ENCODE results near the gene PLCB2.
A peak's percentile ranks its signal among the peaks of the same experiment; 100 is the strongest.

Gene PLCB2

GRCh38 chr15:40345225-40345866, 37.6 kb upstream of the PLCB2 start:
- in situ Hi-C loops (cut with MboI; ENCODE audit: low pct_unique_long_range_greater_than_20kb, low sequenced_read_pairs, unreplicated experiment) = no loop called here
- TF ChIP-seq, protein P1, sequence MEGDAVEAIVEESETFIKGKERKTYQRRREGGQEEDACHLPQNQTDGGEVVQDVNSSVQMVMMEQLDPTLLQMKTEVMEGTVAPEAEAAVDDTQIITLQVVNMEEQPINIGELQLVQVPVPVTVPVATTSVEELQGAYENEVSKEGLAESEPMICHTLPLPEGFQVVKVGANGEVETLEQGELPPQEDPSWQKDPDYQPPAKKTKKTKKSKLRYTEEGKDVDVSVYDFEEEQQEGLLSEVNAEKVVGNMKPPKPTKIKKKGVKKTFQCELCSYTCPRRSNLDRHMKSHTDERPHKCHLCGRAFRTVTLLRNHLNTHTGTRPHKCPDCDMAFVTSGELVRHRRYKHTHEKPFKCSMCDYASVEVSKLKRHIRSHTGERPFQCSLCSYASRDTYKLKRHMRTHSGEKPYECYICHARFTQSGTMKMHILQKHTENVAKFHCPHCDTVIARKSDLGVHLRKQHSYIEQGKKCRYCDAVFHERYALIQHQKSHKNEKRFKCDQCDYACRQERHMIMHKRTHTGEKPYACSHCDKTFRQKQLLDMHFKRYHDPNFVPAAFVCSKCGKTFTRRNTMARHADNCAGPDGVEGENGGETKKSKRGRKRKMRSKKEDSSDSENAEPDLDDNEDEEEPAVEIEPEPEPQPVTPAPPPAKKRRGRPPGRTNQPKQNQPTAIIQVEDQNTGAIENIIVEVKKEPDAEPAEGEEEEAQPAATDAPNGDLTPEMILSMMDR (IDR thresholded peaks at IDR 0.05; ENCODE audit: extremely low read depth, insufficient read depth, missing control alignments) = no peak
- no peak for DNase-seq (ENCODE audit: low spot score)

DNA sequence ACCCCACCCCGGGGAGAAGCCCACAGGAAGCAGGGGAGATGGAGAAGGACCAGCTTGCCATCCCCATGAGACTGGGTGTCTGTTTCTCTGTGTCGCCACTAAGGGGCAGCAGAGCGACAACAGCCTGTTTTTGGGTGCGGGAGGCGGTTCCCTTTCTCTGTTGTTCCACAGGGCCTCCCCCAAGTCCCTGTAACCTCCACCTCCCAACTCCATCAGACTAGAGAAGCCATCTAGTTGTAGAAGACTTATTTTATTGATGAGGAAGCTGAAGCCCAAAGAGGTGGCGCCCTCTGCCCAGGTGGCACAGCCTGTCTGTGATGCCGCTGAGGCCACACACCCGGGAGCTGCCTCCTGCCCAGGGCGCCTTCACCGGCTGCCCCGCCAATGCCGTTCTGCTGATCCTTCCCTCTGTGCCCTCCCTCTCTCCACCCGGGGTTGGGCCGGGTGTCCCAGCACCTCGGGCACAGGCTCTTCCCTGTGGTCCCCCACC, 36.9 kb upstream of the PLCB2 start:
- TF ChIP-seq, protein P1 (IDR thresholded peaks at IDR 0.05; ENCODE audit: extremely low read depth, insufficient read depth, missing control alignments) = peak; percentile 87
- in situ Hi-C loops (cut with MboI; ENCODE audit: low pct_unique_long_range_greater_than_20kb, low sequenced_read_pairs, unreplicated experiment) = no loop called here
- DNase-seq (ENCODE audit: low spot score) = peak; percentile 87

DNA sequence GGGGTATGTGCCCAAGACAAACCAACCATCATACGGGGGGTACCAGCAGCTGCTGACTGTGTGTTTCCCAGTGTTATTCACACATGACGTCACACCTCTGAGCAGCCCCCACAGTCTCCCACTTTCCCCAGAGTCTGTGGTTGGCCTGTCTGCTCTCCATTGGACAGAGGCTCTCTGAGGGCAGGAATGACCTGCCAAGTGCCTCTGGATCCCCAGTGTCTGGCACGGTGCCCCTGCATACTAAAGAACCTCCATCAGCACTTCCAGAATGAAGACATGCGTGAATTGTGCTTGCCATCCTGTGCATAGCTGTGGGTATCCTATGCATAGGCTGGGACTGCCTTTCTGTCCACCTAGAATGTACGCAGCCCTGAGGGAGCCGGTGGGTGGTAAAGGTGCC, 36.5 kb upstream of the PLCB2 start:
- in situ Hi-C loops (cut with MboI; ENCODE audit: low pct_unique_long_range_greater_than_20kb, low sequenced_read_pairs, unreplicated experiment) = no loop called here
- TF ChIP-seq, protein P1 (IDR thresholded peaks at IDR 0.05; ENCODE audit: extremely low read depth, insufficient read depth, missing control alignments) = no peak

DNA sequence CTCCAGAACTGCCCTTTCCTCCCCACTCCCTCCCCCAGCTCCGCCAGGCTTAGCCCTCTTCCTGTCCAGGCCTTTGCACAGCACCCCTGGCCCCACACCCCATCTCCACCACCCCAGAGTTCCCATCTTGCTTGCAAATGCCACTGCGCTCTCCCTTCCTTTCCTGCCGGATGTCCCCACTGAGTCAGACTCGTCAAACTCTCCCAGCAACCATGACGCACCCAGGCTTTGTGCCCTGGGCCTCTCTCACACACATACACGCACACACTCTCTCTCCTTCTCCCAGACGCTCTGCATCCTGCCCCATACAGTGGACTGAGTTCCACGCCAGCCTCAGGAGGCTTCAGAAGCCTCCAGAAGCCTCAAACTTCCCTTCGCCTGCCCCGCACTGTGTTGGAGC, 35.8 kb upstream of the PLCB2 start:
- TF ChIP-seq, protein P1 (IDR thresholded peaks at IDR 0.05; ENCODE audit: extremely low read depth, insufficient read depth, missing control alignments) = no peak
- in situ Hi-C loops (cut with MboI; ENCODE audit: low pct_unique_long_range_greater_than_20kb, low sequenced_read_pairs, unreplicated experiment) = no loop called here
- no peak for DNase-seq (ENCODE audit: low spot score)

More for the DNA sequence above, 36.5 kb upstream of the PLCB2 start:
- DNase-seq (ENCODE audit: low spot score) = no peak

DNA sequence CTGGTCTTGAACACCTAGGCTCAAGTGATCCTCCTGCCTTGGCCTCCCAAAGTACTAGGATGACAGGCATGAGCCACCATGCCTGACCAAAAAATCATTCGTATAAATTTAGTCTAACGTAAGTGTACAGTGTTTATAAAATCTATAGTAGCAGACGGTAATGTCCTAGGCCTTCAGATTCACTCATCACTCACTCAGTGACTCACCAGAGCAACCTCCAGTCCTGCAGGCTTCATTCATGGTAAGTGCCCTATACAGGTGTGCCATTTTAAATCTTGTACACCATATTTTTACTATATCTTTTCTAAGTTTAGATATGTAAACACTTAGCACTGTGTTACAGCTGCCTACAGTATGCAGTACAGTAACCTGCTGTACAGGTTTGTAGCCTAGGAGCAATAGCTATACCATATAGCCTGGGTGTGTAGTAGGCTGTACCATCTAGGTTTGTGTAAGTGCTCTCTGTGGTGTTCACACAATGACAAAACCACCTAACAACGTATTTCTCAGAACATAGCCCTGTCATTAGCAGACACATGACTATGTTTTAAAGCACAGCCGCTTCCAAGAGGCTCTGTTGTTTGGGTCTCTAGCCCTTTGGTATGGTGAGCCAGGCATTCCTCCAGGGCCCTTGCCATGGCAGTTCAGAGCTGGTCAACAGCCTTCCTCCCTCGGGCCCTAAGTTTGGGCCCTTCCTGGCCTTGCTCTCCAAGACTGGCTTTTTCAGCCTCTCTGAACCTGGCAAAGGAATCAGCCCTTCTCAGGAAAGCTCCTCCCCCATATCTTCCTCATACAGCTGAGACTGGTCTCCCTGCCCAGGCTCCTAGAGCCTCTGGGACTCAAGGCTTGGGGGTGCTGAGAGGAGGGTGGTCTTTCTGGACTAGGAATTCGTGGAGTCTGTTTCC, 34.9 kb upstream of the PLCB2 start:
- in situ Hi-C loops (cut with MboI; ENCODE audit: low pct_unique_long_range_greater_than_20kb, low sequenced_read_pairs, unreplicated experiment) = no loop called here
- TF ChIP-seq, protein P1 (IDR thresholded peaks at IDR 0.05; ENCODE audit: extremely low read depth, insufficient read depth, missing control alignments) = no peak
- DNase-seq (ENCODE audit: low spot score) = no peak

GRCh38 chr15:40340740-40341400, 33.1 kb upstream of the PLCB2 start, which contains the start of gene CCDC9B:
TSS of gene CCDC9B (minus strand) at chr15:40340939. CDS start at chr15:40340819, 120 bp downstream.
- in situ Hi-C loops (cut with MboI; ENCODE audit: low pct_unique_long_range_greater_than_20kb, low sequenced_read_pairs, unreplicated experiment) = no loop called here
- no peak for DNase-seq (ENCODE audit: low spot score)
- TF ChIP-seq, protein P1 (IDR thresholded peaks at IDR 0.05; ENCODE audit: extremely low read depth, insufficient read depth, missing control alignments) = no peak

Data from GM13977 (cell line).